NB4 (cell line): Measurements from ENCODE around the gene MORN2.

Experiments
- DNase-seq: peaks from one replicate; pipeline ENCODE4 v3.0.0; 2010; ENCODE audit warnings: low read depth
- H3K4me3 ChIP-seq: one replicate; pipeline ENCODE4 v1.5.1; 2011; ENCODE audit warnings: mild to moderate bottlenecking, low read depth, low read length, moderate library complexity
- CTCF ChIP-seq: IDR thresholded peaks from one replicate; pipeline ENCODE4 v1.5.1; 2012; ENCODE audit warnings: low read depth, low read length
- MAX ChIP-seq: IDR thresholded peaks from 2 replicates; pipeline ENCODE4 v1.6.1; 2011; ENCODE audit warnings: low read depth, low read length
- MYC ChIP-seq: IDR thresholded peaks from 2 replicates; pipeline ENCODE4 v1.6.1; 2011; ENCODE audit warnings: low read depth, low read length
- POLR2A ChIP-seq: IDR thresholded peaks from 2 replicates; pipeline ENCODE4 v1.6.1; 2011; ENCODE audit warnings: mild to moderate bottlenecking; ENCODE audit not compliant: insufficient read length; ENCODE audit errors: extremely low read depth

MORN2 gene

GRCh38 chr2:38892819-38893218 is 17.0 kb downstream of the MORN2 start:
- H3K4me3 ChIP-seq = no peak overlapping the region
- no peak for TF ChIP-seq MAX
- TF ChIP-seq MYC = no peak
- TF ChIP-seq POLR2A = no peak
- TF ChIP-seq CTCF = no peak
- no peak for DNase-seq

GRCh38 chr2:38898256-38898655 is 22.5 kb downstream of the MORN2 start:
- no peak overlapping the region for H3K4me3 ChIP-seq
- TF ChIP-seq MAX (no peak), POLR2A (no peak), MYC (no peak), CTCF (no peak)
- DNase-seq = no peak

GRCh38 chr2:38900726-38901125 is 24.9 kb downstream of the MORN2 start:
- no peak overlapping the region for H3K4me3 ChIP-seq
- no peak for DNase-seq
- TF ChIP-seq POLR2A = no peak
- TF ChIP-seq MAX = no peak
- no peak for TF ChIP-seq CTCF
- no peak for TF ChIP-seq MYC

- H3K4me3 ChIP-seq = no peak overlapping the region
- no peak for DNase-seq
- TF ChIP-seq MAX (no peak), CTCF (no peak), MYC (no peak), POLR2A (no peak)
Measured at GRCh38 chr2:38905251-38905650, 29.5 kb downstream of the MORN2 start.

GRCh38 chr2:38907242-38907641 is 31.5 kb downstream of the MORN2 start:
- TF ChIP-seq POLR2A (no peak), MAX (no peak), CTCF (no peak), MYC (no peak)
- no peak overlapping the region for H3K4me3 ChIP-seq
- DNase-seq = no peak
